HG03432 (cell line): ENCODE data around the gene SHLD2.
"Not testable (repeated sequence)": the region's sequence is repeated elsewhere in the genome, so short reads cannot be mapped to it uniquely, and the experiment has no call there.

Source experiments
- ATAC-seq: cut with Tn5 transposase; IDR thresholded peaks from one replicate; pipeline ENCODE4 v1.9.1; 2021; ENCODE audit warnings: mild to moderate bottlenecking, moderate library complexity; ENCODE audit not compliant: unreplicated experiment

SHLD2 gene

GRCh38 chr10:87094373-87095235 lies at the start of gene SHLD2, which contains the start of gene GLUD1:
TSS of gene SHLD2 (plus strand) at chr10:87095206. CDS start at chr10:87151355, 56,149 bp downstream.
TSS of gene GLUD1 (minus strand) at chr10:87094843. CDS start at chr10:87094769, 74 bp downstream.
- peak; percentile 76 for ATAC-seq

- ATAC-seq: no peak
These were observed 49.5 kb upstream of the SHLD2 start for GRCh38 chr10:87045434-87045938.

- no peak for ATAC-seq
These were observed 41.9 kb upstream of the SHLD2 start for GRCh38 chr10:87053111-87053510.

GRCh38 chr10:87053577-87054181 lies 41.3 kb upstream of the SHLD2 start:
- no peak for ATAC-seq

GRCh38 chr10:87054373-87055295 lies 40.4 kb upstream of the SHLD2 start:
- ATAC-seq: no peak

GRCh38 chr10:87058171-87058570 lies 36.8 kb upstream of the SHLD2 start:
- no peak for ATAC-seq

GRCh38 chr10:87059401-87059800 lies 35.6 kb upstream of the SHLD2 start:
- ATAC-seq: no peak

- ATAC-seq: no peak
These were observed 34.6 kb upstream of the SHLD2 start for GRCh38 chr10:87060280-87060928.

- ATAC-seq: no peak
These were observed 30.4 kb upstream of the SHLD2 start for GRCh38 chr10:87064651-87065050.

GRCh38 chr10:87066178-87066577 lies 28.8 kb upstream of the SHLD2 start:
- no peak for ATAC-seq

GRCh38 chr10:87066865-87067264 lies 28.1 kb upstream of the SHLD2 start:
- no peak for ATAC-seq

GRCh38 chr10:87068281-87068680 lies 26.7 kb upstream of the SHLD2 start:
- ATAC-seq: no peak

GRCh38 chr10:87072449-87072848 lies 22.6 kb upstream of the SHLD2 start:
- no peak for ATAC-seq

GRCh38 chr10:87076421-87076820 lies 18.6 kb upstream of the SHLD2 start:
- ATAC-seq: not testable (repeated sequence)

GRCh38 chr10:87079106-87079836 lies 15.7 kb upstream of the SHLD2 start:
- no peak for ATAC-seq

- ATAC-seq: not testable (repeated sequence)
These were observed 14.4 kb upstream of the SHLD2 start for GRCh38 chr10:87080621-87081020.

- ATAC-seq: not testable (repeated sequence)
These were observed 13.4 kb upstream of the SHLD2 start for GRCh38 chr10:87081574-87081973.

GRCh38 chr10:87082219-87082618 lies 12.8 kb upstream of the SHLD2 start:
- not testable (repeated sequence) for ATAC-seq

GRCh38 chr10:87083576-87084290 lies 11.3 kb upstream of the SHLD2 start:
- peak; percentile 51 for ATAC-seq
